GM21526 (cell line): ENCODE data around the gene SNX24.
"Not testable (repeated sequence)": the region's sequence is repeated elsewhere in the genome, so short reads cannot be mapped to it uniquely, and the experiment has no call there.

Experiments
- ATAC-seq: cut with Tn5 transposase; IDR thresholded peaks from one replicate; pipeline ENCODE4 v1.9.1; 2021; ENCODE audit warnings: moderate library complexity; ENCODE audit not compliant: unreplicated experiment, low FRiP score

Gene SNX24, protein sequence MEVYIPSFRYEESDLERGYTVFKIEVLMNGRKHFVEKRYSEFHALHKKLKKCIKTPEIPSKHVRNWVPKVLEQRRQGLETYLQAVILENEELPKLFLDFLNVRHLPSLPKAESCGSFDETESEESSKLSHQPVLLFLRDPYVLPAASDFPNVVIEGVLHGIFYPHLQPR

DNA sequence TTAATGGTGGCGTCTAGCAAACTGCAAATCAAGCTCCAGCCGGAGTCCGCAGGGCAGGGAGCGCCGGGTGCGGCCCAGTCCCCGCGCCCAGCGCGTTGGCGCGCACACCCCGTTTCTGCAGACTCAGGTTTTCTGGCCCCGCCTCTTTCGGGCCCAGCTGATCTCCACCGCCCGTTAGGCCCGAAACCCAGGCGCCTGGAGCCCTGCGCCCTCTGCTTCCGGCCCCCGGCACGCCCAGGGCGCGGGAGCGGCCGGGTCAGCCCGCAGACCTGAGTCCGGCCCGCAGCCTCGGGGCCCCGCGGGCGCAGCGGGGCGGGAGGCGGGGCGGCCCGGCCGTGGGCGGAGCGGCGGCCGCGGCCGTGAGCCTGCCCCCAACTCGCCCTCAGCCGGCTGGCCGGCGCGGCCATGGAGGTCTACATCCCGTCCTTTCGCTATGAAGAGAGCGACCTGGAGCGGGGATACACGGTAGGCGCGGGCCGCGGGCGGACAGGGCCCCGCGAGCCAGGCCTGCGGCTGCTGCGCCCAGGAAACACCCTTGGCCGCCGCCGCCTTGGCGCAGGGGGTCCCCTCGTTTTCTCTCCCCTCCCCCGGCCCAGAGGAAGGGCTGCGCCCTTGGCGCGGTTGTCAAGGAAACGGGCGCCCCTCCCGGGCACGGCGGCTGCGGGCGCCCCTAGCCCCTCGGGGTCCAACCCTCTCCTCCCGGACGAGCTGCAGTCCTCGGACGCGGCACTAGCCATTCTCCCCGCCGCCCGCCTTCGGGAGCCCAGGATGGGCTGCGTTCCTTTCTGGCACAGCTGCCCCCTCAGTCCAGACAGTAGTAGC is at the start of gene SNX24:
TSS of gene SNX24 (plus strand) at position 385 of the 822 bp plus-strand sequence. CDS start at position 406, 21 bp downstream.
- ATAC-seq: peak; percentile 74

DNA sequence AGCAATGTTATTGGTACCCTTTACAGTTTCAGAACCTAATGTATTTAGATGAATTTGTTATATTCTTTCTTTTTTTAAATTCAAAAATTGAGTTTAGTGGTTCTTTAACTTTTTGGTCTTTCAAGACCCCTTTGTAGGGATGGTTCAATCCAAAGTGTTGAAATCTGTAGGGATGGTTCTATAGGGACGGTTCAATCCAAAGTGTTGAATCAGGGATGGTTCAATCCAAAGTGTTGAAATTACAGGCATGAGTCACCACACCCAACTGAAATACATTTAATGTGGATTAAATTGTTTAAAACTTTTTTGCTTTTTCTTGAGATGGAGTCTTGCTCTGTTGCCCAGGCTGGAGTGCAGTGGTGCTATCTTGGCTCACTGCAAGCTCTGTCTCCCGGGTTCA is 39.9 kb upstream of the SNX24 start:
- ATAC-seq: no peak

DNA sequence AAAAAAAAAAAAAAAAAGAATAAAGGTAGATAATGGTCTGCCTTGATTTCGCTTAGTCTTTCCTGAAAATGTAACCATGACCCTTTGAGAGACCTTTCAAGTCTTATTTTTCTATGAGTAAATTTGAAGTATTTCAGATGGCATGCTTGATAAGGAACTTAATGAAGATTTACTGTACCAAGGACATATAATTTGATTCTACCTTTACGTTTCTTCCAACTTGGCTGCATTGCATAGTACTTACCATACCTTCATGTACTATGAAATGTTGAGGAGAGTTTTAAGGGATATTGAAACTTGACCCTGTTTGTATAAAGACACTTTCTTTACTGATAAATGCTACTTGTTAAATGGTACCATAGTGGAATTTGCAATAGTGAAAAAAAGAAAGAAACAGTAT is 35.0 kb upstream of the SNX24 start:
- ATAC-seq: no peak

DNA sequence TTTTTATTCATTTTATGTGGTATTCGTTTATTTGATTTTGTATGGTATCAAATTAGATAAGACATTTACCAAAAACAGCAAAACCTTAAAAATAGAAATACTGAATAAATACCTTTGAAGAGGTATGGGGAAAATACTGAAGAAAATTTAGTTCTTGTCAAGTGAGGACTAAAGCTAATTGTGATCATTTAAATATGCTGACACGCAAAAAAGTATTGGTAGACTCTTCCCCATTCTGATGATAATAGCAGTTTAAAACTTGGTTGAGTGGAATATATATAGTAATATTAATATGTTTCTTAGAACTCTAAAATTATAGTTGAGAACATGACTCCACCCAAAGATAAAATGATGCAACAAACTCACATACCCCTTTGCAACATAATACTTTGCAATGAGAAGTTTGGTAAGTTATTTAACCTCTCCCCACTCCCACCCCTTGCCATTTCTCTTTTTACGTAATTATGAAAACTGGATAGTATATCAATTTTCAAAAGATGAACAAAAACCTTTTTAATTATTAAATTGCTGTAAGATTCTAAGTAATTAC is 30.1 kb upstream of the SNX24 start:
- no peak for ATAC-seq

DNA sequence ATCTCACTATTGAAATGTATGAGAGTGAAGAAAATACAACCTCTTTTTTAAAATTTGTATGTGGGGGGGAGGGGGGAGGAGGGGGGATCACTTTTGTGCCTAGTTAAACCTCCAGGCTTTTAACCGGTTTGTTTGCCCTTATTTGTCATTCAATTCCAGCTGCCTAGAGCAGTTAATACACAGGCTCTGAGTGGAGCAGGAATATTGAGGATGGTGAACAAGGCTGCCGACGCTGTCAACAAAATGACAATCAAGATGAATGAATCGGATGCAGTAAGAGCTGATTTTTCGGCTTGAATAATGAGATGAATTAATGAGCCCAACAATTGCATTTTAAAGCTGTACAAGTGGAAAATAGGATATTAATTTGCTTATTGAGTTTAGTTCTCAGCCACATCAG is 28.7 kb upstream of the SNX24 start:
- no peak for ATAC-seq

DNA sequence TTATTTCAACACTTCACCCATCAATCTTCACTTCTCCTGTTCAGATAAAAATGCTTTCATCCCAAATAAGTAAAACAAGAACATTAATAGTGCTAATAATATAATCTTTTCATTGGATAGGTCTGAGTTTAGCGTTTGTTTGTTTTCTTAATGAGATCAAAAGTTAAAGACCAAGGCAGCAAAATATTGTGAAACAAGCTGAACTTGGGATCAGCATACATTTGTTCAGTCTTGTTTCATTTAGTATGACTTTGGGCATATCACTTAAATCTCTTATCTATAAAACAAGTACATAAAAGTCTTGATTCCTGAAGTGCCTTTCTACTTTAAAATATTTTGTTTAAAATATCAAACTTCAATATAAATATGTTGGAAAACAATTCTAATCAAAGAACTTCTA is 13.4 kb upstream of the SNX24 start:
- no peak for ATAC-seq

DNA sequence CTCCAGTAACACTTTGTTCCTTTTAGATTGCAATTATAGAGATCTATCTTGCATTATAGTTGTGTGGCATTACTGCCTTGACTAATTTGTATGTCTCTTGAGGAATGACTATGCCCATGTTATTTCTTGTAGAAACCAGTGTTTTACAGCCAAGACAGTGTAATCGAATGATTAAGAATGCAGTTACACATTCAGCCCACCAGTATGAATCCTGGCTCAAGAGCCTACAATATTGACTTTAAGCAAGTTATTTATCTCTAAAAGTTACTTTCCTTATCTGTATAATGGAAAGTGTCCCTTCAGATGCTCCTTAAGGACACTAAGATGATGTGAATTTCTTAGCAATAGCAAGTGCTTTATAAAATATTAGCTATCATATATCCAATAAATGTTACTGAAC is 9.7 kb upstream of the SNX24 start:
- ATAC-seq: no peak

DNA sequence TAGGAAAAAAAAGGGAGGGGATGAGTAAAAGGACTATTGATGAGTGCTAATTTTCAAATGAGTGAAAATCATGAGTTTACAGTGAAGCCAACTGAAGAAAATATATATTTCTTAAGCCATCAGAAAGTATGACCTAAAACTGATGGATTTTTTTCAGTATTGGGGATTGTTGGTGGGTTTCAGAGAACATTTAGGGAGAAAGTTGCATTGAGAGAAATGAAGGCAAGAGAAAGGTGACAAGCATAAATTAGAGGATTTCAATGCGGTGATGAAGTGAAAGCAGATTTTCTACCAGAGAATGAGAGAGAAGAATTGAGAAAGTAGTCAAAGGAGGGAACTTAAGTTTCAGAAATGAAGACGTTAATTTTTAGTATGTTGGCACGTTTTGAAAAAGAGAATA is 8.5 kb upstream of the SNX24 start:
- no peak for ATAC-seq

DNA sequence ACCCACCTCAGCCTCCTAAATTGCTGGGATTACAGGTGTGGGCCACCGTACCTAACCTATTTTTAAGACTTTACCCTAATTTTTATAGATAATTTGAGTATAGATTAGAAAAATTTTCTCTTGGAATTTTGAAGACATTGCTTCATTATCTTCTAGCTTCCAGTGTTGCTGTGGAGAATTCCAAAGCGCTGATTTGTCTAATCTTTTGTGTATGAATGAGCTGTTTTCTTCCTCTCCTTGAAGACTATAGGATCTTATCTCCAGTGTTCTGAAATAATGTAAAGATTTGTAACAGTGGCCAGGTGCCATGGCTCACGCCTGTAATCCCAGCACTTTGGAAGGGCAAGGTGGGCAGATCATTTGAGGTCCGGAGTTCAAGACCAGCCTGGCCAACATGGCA is 5.7 kb upstream of the SNX24 start:
- ATAC-seq: no peak

DNA sequence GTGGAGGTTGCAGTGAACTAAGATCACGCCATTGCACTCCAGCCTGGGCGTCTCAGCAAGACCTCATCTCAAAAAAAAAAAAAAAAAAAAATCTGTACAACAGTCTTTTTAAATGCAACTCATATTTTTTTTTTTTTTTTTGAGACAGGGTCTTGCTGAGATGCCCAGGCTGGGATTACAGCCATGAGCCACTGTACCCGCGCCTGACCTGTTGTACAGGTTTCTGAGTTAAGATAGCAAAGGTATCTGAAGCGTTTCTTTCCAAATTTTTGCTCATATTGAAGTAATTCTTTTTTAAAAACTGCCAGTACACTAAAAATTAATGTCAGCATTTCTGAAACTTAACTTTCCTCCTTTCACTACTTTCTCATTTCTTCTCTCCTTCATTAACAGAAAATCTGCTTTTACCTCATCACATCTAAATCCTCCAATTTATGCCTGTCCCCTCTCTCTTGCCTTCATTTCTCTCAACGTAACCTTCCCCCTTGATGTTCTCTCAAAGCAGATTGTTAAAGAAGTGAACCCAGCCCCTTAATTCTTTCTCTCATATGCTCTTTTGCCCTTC is 3.3 kb upstream of the SNX24 start:
- ATAC-seq: no peak

DNA sequence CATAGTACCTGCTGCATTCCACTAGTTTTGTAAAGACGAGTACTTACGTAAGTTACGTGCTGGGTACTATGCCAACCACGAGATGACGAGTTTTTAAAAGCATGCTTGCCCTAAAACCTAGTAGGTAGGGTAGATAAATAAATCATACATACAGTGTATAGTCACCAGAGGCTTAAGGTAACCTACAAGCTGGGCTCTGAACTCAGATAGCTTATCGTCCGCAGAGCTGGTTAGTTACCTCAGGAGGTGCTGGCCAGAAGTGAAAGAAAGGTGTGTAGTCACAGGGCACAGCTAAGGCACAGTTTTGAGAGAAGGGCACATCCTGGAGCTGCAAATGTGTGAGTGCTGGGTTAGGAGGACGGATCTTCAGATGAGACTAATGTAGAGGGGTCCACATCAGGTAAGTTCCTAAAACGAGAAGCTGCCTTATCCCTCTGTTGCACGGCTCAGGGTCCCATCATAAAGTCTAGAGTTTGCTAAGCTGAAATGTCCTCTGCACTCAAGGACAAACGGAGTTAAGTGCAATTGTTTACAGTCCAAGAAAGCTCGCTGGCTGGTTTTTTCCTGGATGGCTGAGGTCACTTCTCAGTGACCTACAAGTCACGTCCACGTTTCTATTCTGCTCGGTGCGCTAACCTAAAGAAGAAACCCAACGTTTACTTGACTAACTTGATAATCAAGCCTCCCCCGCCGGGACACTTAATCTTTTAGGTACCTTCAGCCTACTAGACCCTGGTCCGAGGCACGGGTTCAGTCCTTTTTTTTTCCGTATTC is 1.1 kb upstream of the SNX24 start:
- peak; percentile 0 for ATAC-seq

DNA sequence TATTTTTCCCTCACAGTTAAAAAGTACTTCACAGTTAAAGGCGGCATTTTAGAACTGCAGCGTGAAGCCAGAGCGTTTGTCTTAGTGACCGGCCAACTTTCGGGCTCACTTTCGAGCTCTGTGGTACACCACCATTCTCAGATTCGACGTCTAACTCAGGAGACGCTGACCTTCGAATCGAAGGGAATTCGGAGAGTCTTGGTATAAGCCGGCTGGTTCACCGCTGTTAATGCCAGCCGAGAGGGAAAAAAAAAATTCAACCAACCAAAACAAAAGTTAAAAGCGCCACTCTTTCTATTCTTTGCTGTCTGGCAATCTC is 544 bp upstream of the SNX24 start:
- ATAC-seq: peak; percentile 47

DNA sequence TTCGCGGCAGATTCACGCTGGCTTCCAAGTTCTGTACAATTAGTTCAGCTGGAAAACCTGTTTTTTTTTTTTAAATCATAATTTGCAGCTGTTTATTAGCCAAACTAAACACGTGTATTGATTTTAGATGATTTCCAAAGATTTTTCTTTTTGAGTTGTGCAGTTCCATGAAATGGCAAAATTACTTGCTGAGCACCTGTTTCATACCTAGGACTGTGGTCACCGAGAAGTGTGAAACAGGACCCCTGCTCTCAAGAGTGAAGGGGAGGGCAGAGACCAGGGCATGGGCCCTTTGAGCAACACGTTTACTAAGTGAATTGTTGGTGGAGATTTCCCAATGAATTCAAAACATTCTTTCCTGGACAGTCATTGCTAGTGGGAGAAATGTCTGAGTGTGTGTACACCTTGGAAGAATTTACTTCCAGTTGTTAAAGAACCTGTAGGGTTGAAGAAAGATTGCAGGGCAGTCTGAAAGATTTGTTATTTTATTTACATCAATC is 688 bp downstream of the SNX24 start:
- ATAC-seq: no peak

DNA sequence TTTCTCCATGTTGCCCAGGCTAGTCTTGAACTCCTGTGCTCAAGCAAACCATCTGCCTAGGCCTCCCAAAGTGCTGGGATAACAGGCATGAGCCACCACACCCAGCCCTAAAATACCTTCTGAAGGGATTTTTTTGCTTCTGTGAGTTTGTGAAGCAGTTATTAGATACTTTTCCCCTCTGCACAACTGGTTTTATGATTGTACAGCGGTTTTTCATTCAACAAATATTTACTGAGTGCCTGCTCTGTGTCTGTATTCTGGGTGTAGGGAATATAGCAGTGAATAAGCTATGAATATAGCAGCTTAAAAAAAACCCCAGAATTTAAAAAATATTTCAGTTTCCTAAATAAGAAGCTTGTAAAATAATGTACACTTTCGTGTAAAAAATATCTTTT is 2.3 kb downstream of the SNX24 start:
- ATAC-seq: no peak

DNA sequence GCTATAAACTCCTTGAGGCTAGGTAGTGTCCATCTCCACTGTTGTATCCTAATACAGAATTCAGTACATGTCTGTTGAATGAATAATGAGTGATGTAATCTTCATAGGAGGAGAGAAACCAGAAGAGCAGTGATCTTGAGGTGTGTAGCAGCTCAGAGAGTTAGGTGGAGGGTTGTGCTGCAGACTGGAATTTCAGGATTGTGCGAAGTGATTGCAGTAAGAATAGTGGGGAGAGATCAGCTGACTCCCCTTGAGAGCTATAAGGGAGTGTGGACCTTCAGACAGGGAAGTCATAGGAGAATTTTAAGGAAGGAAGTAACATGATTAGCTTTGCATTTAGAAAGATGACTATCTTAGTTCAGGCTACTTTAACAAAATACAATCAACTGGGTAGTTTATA is 4.4 kb downstream of the SNX24 start:
- no peak for ATAC-seq

DNA sequence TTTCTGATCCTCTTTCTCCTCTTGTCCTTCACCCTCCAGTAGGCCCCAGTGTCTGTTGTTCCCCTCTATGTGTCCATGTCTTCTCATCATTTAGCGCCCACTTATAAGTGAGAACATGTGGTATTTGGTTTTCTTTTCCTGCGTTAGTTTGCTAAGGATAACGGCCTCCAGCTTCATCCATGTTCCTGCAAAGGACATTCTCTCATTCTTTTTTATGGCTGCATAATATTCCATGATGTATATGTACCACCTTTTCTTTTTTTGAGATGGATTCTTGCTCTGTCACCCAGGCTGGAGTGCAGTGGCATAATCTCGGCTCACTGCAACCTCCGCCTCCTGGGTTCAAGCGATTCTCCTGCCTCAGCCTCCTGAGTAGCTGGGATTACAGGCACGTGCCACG is 12.1 kb downstream of the SNX24 start:
- ATAC-seq: not testable (repeated sequence)

DNA sequence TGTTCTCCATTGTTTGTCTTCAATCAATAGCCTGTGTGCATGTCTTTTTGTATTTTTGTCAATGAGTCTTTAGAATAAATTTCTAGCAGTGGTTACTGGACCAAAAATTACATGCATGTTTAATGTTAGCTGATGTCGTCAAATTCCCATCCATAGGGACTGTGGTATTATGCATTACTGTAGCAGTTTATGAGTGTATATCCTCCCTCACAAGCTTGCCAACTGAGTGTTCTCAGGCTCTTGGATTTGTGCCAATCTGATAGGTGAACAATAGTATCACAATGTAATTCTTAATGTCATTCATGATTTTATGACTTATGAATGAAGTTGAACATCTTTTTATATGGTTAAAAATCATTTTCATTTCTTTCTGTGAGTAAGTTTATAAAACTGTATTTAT is 13.0 kb downstream of the SNX24 start:
- no peak for ATAC-seq

DNA sequence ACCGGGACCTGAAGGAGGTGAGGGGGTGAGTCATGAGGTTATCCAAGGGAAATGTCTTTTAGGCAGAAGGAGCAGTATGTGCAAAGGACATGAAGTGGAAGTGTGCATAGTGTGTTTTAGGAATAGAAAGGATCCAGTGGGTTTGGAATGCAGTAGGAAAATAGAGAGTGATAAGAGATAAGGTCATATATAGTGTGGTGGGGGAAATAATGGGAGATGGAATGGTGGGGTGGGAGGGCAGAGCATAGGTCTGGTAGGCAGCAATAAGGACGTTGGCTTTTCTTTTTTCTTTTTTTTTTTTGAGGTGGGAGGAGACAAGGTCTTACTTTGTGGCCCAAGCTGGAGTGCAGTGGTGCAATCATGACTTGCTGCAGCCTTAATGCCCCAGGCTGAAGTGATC is 17.8 kb downstream of the SNX24 start:
- ATAC-seq: no peak

DNA sequence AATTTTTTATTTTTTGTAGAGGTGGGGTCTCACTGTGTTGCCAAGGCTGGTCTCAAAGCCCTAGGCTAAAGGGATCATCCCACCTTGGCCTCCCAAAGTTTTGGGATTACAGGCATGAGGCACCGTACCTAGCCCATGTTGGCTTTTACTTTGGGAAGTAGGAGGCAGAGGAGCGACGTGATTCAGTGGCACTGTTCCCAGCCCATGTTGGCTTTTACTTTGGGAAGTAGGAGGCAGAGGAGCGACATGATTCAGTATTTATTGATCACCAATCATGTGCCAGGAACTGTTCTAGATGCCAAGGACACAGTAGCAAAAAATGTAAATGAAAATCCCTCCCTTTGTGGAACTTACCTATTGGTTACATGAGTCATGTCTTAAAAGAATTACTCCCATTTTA is 18.3 kb downstream of the SNX24 start:
- ATAC-seq: no peak

DNA sequence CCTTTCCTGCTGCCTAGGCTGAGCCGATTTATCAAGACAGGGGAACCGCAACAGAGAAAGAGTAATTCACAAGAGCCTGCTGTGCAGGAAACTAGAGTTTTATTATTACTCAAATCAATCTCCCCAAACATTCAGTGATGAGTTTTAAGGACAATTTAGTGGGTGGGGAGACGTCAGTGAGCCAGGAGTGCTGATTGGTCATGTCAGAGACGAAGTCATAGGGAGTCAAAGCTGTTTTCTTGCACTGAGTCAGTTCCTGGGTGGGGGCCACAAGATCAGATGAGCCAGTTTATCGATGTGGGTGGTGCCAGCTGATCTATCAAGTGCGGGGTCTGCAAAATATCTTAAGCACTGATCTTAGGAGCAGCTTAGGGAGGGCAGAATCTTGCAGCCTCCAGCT is 19.0 kb downstream of the SNX24 start:
- no peak for ATAC-seq

DNA sequence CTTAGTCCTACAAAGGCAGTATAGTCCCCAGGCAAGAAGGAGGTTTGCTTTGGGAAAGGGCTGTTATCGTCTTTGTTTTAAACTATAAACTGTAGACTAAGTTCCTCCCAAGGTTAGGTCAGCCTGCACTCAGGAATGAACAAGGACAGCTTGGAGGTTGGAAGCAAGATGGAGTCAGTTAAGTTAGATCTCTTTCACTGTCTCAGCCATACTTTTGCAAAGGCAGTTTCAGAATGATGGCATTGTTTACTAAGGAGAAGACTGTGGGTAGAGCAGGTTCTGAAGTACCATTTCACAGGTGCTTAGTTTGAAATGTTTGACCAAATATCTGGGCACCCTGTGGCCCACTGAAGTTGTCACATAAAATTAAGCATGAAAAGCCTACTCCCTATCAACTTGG is 19.4 kb downstream of the SNX24 start:
- no peak for ATAC-seq
